OCI-LY3 (cell line): ENCODE measurements around the gene ATP8B4.

Source experiments
- CTCF ChIP-seq: fragments of 200-600, 300-600 bp; sonication (generic); IDR thresholded peaks from 2 replicates; pipeline ENCODE4 v1.5.1; 2014; ENCODE audit warnings: antibody characterized with exemption, low read length, low read depth
- EZH2phosphoT487 ChIP-seq: fragments of 200-600 bp; shearing (Covaris generic); IDR thresholded peaks from 2 replicates; pipeline ENCODE4 v1.6.1; 2018; ENCODE audit warnings: antibody characterized with exemption, mixed run types, low read depth

DNA sequence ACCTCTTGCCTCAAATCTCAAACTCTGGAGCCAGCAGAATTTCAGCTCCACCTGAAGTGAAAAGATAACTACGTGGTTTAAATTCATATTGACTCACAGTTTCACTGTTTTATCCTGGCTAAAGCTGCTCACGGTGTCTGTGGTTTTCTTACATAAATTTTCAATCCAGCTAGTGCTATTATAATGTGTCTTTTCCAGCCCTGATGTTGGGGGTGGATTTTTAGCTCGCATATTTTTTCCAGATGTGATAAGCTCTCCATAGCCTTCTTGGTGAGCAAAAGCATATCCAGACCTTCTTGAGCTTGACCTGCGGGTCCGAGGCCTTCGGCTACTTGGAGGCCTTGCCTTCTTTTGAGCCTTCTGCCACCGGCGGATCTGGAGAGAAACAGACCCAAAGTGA lies 258.9 kb downstream of the ATP8B4 start:
- TF ChIP-seq CTCF, result no peak
- TF ChIP-seq EZH2phosphoT487, result no peak
